ENCODE results near the gene KRT16.
"Not testable (repeated sequence)": the region's sequence is repeated elsewhere in the genome, so short reads cannot be mapped to it uniquely, and the experiment has no call there.

KRT16 gene

DNA sequence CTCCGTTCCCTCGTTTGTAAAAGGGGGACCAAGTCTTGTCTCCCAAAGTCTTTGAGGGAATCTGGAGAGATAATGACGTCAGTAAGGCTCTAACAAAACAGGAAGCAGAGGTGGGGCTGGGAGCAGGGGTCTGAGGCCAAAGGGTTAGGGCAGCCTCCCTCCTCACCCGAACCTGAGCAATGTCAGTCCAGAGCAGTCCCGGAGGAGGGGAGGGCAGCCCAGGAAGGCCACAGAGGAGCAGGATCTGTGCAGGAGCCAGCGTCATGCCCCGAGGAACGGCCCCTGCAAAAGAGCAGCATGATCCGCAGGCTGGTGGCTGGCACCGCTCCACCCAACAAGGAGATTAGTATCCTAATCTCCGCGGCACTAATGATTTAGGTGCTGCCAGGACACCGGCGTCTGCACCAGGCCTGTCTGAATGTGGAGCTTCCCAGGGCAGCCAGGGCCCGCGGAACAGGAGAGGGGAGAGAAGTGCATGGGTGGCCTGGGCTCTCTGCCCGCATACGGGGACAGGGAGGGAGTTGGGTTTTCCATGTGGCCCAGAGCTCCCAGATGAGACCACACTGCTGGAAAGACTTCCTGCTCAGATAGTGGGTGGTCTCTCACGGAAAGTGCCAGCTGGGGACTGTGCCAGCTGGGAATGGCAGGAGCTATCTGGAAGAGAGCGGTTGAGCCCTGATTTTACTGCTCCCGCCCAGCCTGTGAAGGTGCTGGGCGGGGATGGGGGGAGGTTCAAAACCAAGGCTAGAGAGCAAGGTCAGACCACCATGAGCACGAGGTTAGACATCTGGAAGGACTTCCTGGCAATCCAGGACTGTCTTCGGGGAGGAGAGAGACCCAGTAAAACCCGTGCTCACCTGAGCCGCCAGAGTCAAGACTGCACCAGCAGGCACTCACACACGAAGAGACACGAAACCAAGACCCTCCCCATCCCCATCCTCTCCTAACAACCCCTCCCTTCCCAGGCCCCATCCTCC lies 22.8 kb upstream of the KRT16 start:
- no peak overlapping the region for H3K27ac ChIP-seq
- TF ChIP-seq Cebpa-rat (IDR thresholded peaks at IDR 0.05): no peak
- H3K4me1 ChIP-seq: no peaks in the 10 kb centered on the region
- H4K20me1 ChIP-seq: no peaks in the 10 kb centered on the region
- no peak overlapping the region for H3K9ac ChIP-seq
- no peaks in the 10 kb centered on the region for H3K36me3 ChIP-seq
- H3K4me3 ChIP-seq: no peak overlapping the region
- H3K4me2 ChIP-seq: no peak overlapping the region
- H3K27me3 ChIP-seq: no peaks in the 10 kb centered on the region
- H3K9me3 ChIP-seq: no peaks in the 10 kb centered on the region

- Histone ChIP-seq H3K4me2 (no peak overlapping the region), H3K9ac (no peak overlapping the region), H3K9me3 (no peaks in the 10 kb centered on the region), H3K27me3 (no peaks in the 10 kb centered on the region), H4K20me1 (no peaks in the 10 kb centered on the region), H3K36me3 (no peaks in the 10 kb centered on the region), H3K4me1 (no peaks in the 10 kb centered on the region), H3K4me3 (no peak overlapping the region), H3K27ac (no peak overlapping the region)
- TF ChIP-seq Cebpa-rat (IDR thresholded peaks at IDR 0.05): no peak
These were observed 22.1 kb upstream of the KRT16 start for GRCh38 chr17:41634639-41635038.

DNA sequence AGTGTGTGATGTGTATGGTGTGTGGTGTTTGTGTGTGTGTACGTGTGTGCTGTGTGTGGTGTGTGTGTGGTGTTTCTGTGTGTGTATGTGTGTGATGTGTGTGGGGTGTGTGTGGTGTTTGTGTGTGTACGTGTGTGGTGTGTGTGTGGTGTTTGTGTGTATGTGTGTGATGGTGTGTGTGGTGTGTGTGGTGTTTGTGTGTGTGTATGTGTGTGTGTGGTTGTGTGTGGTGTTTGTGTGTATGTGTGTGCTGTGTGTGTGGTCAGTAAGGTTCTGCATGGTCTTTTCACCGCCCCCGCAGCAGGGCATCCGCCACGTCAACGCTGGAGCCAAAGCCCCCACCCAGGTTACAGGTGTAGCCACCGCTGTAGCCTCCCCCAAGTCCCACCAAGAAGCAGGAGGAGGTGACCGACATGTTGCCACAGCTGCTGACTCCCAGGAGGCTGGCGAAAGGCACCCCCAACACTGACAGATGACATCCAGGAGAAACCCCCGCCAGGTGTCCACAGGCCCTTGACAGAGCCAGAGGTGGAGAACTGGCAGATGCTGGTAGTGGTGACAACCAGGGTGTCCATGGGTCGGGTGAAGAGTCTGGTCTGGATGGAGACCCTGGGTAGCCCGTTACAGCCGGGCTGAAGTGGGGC lies 21.1 kb upstream of the KRT16 start:
- H4K20me1 ChIP-seq: no peaks in the 10 kb centered on the region
- no peaks in the 10 kb centered on the region for H3K4me1 ChIP-seq
- H3K9ac ChIP-seq: no peak overlapping the region
- no peak overlapping the region for H3K4me3 ChIP-seq
- TF ChIP-seq Cebpa-rat (IDR thresholded peaks at IDR 0.05): no peak
- no peak overlapping the region for H3K27ac ChIP-seq
- no peaks in the 10 kb centered on the region for H3K36me3 ChIP-seq
- no peaks in the 10 kb centered on the region for H3K27me3 ChIP-seq
- no peaks in the 10 kb centered on the region for H3K9me3 ChIP-seq
- H3K4me2 ChIP-seq: no peak overlapping the region

- H3K4me1 ChIP-seq: no peaks in the 10 kb centered on the region
- no peaks in the 10 kb centered on the region for H3K27me3 ChIP-seq
- H3K9ac ChIP-seq: no peak overlapping the region
- no peak for TF ChIP-seq Cebpa-rat (IDR thresholded peaks at IDR 0.05)
- no peaks in the 10 kb centered on the region for H3K36me3 ChIP-seq
- H3K4me2 ChIP-seq: no peak overlapping the region
- H3K9me3 ChIP-seq: no peaks in the 10 kb centered on the region
- H3K27ac ChIP-seq: no peak overlapping the region
- no peaks in the 10 kb centered on the region for H4K20me1 ChIP-seq
- no peak overlapping the region for H3K4me3 ChIP-seq
These were observed 20.0 kb upstream of the KRT16 start for GRCh38 chr17:41632482-41633105.

- Histone ChIP-seq H4K20me1 (no peaks in the 10 kb centered on the region), H3K27ac (no peak overlapping the region)
- TF ChIP-seq Cebpa-rat (IDR thresholded peaks at IDR 0.05): no peak
These were observed 19.3 kb upstream of the KRT16 start for GRCh38 chr17:41631898-41632285.

DNA sequence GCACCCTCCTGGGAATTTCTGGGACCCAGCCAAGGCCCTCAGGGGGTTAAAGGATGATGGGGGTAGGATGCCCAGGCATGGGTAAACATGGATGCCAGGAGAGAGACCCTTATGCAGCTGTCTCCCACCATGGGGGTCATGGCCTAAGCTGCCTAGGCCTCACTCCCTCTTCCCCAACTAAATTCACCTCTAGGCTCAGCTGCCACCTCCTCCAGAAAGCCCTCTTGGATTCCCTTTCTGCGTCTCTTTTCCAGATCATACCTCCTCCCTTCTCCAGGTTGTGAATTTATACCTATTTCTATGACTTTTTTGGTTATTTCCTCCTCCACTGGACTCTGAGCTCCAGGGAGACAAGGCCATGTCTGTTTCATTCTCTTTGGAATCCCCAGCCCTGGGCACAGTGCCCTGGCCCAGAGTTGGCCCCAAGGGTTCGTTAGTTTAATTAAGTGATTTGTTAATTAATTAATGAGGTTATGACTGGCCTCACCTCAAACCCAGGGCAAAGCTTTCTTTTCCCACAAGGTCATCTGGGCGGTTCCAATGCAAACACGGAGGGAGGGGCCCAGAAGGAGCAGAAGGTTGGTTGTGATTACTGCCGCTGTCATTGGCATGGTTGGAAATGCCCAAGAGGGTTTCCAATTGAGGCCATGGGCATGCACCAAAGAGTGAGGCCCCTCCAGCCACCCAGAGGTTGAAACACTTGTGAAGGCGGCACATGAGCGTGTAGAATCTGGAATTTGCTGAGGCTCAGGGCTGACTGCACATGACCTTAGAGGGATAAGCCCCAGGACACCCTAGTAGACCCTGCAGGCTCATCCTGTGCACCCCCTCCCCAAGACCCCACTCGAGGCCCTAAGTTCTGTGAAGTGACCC lies 18.7 kb upstream of the KRT16 start:
- H3K4me3 ChIP-seq: no peak overlapping the region
- no peak overlapping the region for H3K4me2 ChIP-seq
- no peak overlapping the region for H3K27ac ChIP-seq
- no peaks in the 10 kb centered on the region for H3K27me3 ChIP-seq
- H4K20me1 ChIP-seq: no peaks in the 10 kb centered on the region
- no peaks in the 10 kb centered on the region for H3K4me1 ChIP-seq
- H3K36me3 ChIP-seq: no peaks in the 10 kb centered on the region
- TF ChIP-seq Cebpa-rat (IDR thresholded peaks at IDR 0.05): no peak
- no peaks in the 10 kb centered on the region for H3K9me3 ChIP-seq
- no peak overlapping the region for H3K9ac ChIP-seq

More at GRCh38 chr17:41631898-41632285, 19.3 kb upstream of the KRT16 start:
- Histone ChIP-seq H3K36me3 (no peaks in the 10 kb centered on the region), H3K4me3 (no peak overlapping the region), H3K9me3 (no peaks in the 10 kb centered on the region), H3K4me2 (no peak overlapping the region), H3K9ac (no peak overlapping the region), H3K4me1 (no peaks in the 10 kb centered on the region), H3K27me3 (no peaks in the 10 kb centered on the region)

- no peak overlapping the region for H3K4me2 ChIP-seq
- TF ChIP-seq Cebpa-rat (IDR thresholded peaks at IDR 0.05): no peak
- H3K36me3 ChIP-seq: no peaks in the 10 kb centered on the region
- H3K27me3 ChIP-seq: no peaks in the 10 kb centered on the region
- no peaks in the 10 kb centered on the region for H4K20me1 ChIP-seq
- no peak overlapping the region for H3K27ac ChIP-seq
- H3K9me3 ChIP-seq: no peaks in the 10 kb centered on the region
- H3K4me1 ChIP-seq: no peaks in the 10 kb centered on the region
- H3K4me3 ChIP-seq: no peak overlapping the region
- H3K9ac ChIP-seq: no peak overlapping the region
These were observed 17.5 kb upstream of the KRT16 start for GRCh38 chr17:41629826-41630670.

- no peaks in the 10 kb centered on the region for H3K27me3 ChIP-seq
- no peaks in the 10 kb centered on the region for H3K36me3 ChIP-seq
- no peak overlapping the region for H3K4me3 ChIP-seq
- H3K4me2 ChIP-seq: no peak overlapping the region
- TF ChIP-seq Cebpa-rat (IDR thresholded peaks at IDR 0.05): no peak
- H3K9ac ChIP-seq: no peak overlapping the region
- H3K4me1 ChIP-seq: peaks cover 5% of the 10 kb centered on the region; the same call in 1 of the 2 replicates
- no peaks in the 10 kb centered on the region for H3K9me3 ChIP-seq
- H3K27ac ChIP-seq: no peak overlapping the region
- no peaks in the 10 kb centered on the region for H4K20me1 ChIP-seq
These were observed 16.7 kb upstream of the KRT16 start for GRCh38 chr17:41629316-41629715.

DNA sequence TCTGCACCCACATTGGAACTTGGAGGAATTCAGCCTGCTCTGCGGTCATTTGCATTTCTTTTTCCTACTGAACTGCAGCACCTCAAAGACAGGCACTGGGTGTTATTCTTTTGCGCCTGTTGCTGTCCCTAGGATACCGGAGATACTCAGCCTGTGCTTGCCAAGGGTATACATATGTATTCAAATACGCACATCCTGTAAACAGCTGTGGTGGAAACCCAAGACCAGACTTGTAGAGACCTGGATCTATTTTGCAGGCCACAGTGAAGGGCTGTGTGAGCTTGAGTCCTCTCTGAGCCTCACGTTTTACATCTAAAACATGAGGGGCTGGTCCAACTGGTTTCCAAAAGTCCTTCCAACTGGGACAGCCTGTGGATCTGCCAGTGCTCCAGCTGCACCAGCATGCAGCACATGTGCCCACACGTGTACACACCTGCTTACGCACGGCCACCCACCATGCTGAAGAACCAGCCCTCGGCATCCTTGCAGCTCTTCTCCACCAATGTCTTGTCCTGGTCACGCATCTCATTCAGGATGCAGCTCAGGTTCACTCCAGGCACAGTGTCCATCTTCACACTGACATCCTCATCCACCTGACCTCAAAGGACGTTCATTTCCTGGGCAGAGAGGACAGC lies 16.2 kb upstream of the KRT16 start:
- H3K27ac ChIP-seq: not testable (repeated sequence)

DNA sequence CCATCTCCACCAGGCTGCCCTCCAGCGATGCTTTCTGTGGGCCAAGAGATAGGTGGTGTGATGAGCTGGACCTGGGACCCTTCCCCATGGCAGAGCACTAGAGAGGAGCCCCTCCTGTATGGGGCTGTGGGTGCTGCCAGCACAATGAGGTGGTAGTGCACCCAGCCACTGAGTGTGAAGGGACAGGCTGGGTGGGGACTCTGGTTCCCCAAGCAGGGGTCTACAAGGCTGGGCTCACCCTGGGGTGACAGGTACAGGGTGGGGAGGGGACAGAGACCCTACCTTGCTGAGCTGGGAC lies 15.5 kb upstream of the KRT16 start:
- not testable (repeated sequence) for H3K9me3 ChIP-seq, H4K20me1 ChIP-seq, H3K9ac ChIP-seq, H3K4me1 ChIP-seq, H3K27ac ChIP-seq, H3K27me3 ChIP-seq, H3K4me2 ChIP-seq, H3K36me3 ChIP-seq, H3K4me3 ChIP-seq

More for the DNA sequence above, 16.2 kb upstream of the KRT16 start:
- not testable (repeated sequence) for H4K20me1 ChIP-seq, H3K9ac ChIP-seq, H3K27me3 ChIP-seq, H3K36me3 ChIP-seq, H3K4me3 ChIP-seq, H3K9me3 ChIP-seq, H3K4me2 ChIP-seq, H3K4me1 ChIP-seq

Measured in BLaER1 (cell line).